Stimulated activated CD8-positive, alpha-beta memory T cell treated with anti-CD3 and anti-CD28 coated beads, Interleukin-15, amount 100 ng/mL, for 48 hours (primary cell): ENCODE results near the gene GUSB.
"Not testable (repeated sequence)": the region's sequence is repeated elsewhere in the genome, so short reads cannot be mapped to it uniquely, and the experiment has no call there.

Experiments used
- DNase-seq, 2 donors: peaks; one replicate each; pipeline ENCODE4 v3.0.0-alpha.2; 2020; ENCODE audit warnings: low read depth in 2 of 2

Gene GUSB

DNA sequence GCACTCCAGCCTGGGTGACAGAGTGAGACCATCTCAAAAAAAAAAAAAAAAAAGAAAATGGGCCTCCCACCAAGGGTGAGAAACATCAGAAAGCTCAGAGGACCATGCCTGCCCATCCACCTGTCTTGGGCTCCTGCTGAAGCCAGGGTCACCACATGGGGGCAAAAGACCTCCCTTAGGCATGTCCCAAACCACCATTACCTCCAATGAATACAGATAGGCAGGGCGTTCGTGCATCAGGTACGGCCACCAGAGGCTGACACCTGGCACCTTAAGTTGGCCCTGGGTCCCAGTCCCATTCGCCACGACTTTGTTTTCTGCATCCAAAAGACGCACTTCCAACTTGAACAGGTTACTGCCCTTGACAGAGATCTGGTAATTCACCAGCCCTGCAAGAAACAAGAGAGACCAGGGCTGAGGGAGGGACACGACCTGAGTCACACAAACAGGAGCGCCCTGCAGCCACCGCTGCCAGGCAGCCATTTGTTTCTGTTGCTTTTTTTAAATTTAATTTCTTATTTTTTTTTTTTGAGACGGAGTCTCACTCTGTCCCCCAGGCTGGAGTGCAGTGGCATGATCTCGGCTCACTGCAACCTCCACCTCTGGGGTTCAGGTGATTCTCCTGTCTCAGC is 6.1 kb downstream of the GUSB start:
- DNase-seq, result no peak

DNA sequence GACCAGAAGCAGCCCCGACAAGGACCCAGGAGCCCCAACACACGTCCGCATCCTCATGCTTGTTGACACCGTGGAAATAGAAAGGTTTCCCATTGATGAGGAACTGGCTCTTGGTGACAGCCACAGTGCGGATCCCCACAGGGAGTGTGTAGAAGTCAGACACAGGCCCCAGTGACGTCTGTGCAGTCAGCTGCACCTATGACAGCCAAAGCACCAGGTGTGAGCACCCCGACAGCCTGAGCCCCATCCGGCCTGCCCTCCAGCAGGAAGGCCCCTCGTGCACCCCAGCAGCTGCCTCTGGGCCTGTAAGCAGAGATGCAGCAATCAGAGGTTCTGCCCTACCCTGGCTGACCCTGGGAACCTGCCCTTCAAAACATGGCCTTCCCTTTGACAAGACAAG is 7.1 kb downstream of the GUSB start:
- no peak for DNase-seq

DNA sequence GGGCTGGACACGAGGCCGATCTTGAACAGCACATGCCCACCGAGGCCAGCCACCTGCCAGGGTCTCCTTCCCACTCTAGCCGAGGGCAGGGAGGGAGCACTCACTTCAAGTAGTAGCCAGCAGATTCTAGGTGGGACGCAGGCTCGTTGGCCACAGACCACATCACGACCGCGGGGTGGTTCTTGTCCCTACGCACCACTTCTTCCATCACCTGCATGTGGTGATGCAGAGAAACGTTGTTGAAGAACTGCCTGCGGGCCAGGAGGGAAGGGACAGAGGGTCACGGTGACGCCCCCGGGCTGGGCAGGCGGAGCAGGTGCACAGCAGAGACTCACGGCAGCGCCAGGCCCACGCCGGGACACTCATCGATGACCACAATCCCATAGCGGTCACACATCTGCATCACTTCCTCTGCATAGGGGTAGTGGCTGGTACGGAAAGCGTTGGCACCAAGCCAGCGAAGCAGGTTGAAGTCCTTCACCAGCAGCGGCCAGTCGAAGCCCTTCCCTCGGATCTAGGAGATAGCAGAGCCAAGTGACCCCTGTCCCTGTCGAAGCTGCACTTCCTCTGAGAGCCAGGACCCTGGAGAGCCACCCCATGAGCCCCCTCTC is 7.7 kb downstream of the GUSB start:
- DNase-seq, result no peak

DNA sequence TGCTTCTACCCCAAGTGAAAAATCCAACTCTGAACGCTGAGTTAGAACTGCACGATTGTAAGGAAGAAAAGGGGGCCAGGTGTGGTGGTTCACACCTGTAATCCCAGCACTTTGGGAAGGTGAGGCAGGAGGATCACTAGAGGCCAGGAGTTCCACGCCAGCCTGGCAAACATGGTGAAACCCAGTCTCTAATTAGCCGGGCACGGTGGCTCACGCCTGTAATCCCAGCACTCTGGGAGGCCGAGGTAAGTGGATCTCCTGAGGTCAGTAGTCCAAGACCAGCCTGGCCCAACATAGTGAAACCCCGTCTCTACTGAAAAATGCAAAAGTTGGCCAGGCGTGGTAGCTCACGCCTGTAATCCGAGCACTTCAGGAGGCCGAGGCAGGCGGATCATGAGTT is 9.0 kb downstream of the GUSB start:
- no peak for DNase-seq

DNA sequence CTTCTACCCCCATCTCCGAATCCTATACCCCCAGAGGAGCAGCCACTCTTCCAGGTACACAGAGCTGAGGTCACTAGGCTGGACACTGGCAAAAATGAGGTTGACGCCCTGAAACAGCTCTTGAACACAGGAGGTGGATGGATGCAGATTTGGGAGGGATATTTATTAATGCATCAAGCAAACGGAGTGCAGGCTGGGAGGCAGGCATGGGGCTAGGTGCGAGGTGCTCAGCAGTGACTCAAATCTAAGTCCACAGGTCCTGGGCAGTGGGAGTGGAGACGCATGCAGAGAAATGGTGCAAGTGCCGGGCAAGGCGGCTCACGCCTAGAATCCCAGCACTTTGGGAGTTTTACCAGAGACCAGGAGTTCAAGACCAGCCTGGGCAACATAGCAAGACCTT is 11.0 kb downstream of the GUSB start:
- no peak for DNase-seq

DNA sequence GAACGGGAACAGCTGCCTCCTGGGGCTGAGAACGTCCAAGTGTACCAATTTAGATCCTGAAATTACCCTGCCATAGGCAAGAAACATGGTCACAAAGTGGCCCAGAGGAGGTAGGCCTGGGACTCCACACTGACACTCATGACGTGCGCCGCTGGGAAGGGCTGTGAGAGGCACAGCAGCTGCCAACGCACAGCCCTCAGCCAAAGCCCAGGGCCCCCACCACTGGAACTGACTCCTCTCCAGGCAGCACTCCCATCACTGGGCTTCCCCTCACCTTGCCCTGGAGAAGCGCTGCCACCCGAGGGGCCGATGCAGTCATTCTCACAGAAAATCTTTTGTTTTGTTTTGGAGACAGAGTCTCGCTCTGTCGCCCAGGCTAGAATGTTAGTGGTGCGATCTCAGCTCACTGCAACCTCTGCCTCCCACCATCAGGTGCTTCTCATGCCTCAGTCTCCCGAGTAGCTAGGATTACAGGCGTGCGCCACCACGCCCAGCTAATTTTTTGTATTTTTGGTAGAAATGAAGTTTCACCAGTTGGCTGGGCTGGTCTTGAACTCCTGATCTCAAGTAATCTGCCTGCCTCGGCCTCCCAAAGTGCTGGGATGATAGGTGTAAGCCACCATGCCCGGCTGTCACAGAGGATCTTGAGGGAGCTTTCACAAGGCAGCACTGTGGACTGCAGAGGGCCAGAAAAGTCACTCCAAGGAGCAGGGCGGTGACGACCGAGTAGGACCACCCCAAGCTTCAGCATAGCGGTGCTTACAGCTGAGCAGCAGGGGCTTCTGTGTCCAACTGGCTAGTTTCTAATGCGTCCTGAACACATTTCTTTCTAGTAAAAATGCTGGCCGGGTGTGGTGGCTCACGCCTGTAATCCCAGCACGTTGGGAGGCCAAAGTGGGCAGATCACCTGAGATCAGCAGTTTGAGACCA is 13.5 kb downstream of the GUSB start:
- DNase-seq, result no peak

DNA sequence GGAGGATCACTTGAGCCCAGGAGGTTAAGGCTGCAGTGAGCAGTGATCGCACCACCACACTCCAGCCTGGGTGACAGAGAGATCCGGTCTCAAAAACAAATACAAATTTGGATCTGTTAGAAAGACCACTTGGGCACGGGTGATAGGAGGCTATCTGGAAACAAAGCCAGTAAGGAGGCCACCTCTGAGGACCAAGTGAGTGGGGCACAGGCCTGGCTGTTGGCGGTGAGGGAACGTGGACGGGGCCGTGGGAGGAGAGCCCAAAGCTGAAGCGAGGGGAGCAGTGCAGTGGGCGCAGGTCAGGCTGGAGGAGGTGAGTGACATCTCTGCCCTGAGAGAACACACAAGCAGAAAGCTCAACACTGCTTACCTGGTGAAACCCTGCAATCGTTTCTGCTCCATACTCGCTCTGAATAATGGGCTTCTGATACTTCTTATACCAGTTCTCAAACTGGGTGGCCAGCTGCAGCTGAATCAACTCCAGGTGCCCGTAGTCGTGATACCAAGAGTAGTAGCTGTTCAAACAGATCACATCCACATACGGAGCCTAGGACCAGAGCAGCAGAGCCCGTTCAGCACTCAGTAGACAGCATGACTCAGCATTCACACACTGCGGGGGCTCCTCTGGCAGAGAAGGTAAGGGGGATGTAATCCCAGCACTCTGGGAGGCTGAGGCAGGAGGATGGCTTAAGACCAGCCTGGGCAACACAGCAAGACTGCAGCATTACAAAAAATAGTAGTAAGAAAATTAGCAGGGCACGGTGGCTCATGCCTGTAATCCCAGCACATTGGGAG is 14.5 kb downstream of the GUSB start:
- no peak for DNase-seq

DNA sequence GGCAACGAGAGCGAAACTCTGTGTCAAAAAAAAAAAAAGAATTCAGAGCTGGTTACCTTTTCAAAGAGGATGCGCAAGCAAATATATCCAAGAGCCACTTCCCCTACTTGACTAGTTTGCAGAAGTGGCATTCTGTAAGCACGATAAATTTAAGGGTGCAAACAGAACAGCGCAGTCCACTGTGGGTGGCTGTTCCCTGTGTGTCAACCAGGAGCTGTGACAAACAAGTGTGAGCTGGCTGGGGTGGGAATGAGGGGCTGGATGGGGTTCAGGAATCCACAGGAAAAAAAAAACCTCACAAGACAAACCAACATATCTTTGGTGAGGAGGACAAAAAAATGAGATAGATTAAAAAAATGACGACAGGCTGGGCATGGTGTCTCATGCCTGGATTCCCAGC is 15.9 kb downstream of the GUSB start:
- no peak for DNase-seq

DNA sequence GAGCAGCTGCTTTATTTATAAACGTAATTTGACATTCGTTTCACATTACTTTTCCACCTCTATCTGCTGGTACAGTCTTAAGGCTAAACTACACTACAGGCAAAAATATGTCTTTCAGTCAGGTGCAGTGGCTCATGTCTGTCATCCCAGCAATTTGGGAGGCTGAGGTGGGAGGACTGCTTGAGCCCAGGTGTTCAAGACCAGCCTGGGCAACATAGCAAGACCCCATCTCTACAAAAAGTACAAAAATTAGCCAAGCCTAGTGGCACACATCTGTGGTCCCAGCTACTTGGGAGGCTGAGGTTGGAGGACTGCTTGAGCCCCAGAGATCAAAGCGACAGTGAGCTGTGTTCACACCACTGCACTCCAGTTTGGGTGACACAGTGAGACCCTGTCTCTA is 17.3 kb downstream of the GUSB start:
- not testable (repeated sequence) for DNase-seq

DNA sequence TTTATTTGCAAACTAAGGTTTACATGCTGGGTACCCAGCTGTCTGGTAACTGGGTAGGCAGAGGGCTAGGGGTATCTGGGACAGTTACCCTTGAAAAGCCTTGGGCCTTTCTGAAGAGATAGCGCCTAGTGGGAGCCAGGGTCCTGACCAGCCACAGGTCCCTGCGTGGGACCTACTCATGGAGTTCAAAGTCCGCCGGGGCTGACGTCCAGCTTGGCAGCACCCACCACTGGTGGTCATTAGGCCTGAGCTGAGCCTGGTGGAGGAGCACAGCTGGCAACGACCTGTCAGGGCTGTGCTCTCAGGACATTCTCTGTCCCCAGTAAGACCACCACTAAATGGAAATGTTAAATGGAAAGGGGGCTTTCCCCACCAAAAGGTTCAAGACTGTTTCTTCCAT is 20.0 kb downstream of the GUSB start:
- DNase-seq, result no peak

DNA sequence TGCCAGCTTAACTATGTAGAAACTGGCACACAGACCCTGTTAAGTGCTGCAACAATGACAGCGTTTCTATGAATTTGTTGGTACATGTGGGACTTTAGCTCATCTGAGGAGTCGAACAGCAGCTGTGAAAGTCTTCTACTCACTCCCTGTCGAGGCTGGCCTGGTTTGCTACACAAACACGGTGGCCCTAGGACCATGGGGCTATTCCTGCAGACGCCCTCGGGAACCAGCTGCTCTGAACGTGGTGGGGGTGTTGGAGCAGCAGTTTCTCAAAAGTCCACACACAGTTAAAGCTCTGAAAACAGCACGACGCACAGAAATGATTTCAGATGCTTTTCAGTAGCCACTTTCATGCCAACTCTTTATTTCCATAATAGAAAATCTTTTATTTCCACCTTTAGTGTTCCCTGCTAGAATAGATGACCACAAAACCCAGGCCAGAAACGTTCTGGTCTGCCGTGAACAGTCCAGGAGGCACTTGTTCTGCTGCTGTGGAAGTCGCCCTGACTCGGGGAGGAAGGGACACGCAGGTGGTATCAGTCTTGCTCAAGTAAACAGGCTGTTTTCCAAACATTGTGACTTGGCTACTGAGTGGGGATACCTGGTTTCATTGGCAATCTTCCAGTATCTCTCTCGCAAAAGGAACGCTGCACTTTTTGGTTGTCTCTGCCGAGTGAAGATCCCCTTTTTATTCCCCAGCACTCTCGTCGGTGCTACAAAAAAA is 21.5 kb downstream of the GUSB start:
- no peak for DNase-seq

DNA sequence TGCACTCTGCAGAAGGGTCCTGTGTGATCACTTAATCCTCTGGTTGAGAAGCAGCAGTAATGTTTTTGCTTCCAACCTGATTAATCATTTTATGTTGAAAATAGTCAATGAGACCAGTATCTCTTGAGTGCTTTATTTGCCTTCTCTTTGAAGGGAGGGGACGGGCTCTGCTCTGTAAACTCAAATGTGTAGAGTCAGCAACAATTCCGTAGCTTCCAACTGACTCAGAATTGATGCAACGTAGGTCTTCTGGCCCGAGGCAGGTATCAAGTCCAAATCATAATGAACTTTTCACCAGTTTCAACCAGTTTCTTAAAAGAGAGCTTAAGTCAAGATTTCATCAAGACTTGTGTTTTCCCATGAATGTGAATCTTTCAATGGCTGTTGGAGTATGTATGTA is 26.3 kb downstream of the GUSB start:
- no peak for DNase-seq

DNA sequence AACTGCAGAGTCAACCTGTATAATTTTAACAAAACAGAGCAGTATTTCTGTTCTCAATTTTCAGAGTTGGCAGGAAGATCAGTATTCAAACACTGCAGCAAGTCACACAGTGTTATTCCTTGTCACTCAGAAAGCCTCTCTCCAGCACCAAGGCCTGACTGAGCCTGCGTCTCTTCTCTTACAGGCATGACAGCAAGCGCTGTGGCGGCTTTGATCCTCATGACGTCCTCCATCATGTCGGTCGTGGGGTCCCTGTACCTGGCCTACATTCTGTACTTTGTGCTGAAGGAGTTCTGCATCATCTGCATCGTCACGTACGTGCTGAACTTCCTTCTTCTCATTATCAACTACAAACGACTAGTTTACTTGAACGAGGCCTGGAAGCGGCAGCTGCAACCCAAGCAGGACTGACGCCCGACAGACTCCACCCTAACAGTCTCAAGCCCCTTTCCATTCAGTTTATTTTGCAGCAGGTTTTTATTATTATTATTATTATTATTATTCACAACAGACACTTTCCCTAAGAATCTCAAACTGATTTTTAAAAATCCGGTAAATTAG is 28.0 kb downstream of the GUSB start:
- no peak for DNase-seq

DNA sequence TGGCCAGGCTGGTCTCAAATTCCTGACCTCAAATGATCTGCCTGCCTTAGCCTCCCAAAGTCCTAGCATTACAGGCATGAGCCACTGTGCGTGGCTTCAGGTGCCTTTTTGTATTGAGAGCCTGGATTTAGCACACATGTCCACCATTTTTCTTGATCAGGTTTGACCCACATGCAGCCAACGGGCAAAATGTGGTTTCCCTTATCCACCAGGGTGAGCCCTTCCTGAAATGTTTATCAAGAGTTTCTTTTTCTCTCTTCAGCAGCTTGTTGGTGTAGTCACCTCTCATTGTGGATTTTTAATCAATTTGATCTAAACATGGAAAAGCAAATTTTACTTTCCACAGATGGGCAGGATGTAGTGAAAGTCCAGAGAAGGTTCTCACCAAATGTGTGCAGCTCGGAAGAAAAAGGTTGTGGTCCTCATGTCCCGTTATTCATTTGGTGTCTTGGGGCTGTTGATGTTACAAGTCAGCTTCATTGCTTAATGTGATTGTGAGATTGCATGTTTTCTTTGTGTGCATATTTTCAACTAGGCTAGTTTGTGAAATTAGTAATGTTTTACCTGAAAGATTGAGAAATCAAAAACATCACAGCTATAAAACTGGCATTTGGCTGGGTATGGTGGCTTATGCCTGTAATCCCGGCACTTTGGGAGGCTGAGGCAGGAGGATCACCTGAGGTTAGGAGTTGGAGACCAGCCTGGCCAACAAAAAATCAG is 28.9 kb downstream of the GUSB start:
- DNase-seq, result no peak

DNA sequence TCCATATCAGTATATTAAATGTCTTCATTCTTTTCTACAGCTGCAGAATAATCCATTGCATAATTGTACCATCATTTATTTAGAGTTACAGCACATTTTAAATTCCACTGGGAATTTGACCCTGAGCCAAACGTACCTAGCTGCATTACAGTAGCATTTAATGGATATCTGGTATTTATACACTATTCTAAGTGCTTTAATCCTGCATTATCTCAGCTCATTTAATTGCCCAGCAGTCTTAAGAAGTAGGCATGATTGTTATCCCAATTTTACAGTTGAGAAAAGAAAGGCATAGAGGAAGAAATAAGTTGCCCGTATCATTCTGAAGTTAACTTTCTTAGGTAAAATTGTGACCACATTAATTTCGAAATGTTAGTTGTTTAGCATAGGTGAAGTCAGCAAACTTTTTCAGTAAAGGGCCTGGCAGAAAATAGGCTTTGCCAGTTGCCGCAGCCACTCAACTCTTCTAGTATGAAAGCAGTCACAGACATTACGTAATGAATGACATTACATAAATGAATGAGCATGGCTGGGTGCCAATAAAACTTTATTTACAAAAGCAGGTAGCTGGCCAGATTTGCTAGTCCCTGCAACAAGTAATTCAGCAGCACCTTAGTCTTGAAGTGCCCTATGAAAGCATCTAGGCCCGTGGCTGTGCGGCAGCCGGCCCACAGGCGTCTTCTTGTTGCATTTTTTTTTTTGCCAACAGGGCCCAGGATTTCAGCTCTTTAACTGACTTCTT is 30.0 kb downstream of the GUSB start:
- DNase-seq, result no peak

DNA sequence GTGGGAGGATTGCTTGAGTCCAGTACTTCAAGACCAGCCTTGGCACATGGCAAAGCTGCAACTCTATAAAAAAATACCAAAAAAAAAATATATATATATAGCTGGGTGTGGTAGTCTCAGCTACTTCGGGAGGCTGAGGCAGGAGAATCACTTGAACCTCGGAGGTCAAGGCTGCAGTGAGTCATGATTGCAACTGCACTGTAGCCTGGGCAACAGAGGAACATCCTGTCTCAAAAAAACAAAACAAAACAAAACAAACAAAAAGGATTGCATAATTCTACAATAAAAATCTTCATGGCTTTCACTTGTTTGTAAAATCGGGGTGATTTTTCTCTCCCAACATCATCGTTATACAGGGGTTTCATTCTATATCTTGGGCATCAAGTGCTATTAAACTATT is 35.1 kb downstream of the GUSB start:
- DNase-seq, result no peak

DNA sequence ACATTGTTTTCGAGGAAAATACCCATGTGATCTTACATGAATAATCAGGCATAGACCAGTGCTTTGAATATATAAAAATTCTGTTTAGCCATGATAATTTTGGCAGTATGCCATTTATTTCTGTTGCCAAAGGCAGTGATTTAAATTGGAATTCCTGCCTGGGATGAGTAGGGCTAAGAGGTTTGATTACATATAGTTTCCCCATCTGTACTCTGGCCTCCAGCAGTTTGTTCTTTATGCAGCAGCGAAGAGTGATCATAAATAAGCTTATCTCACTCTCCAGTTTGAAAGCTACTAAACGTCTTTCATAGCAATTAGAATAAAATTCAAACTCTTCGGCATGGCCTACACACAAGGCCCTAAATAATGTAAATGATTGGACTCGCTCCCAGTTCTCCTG is 36.2 kb downstream of the GUSB start:
- not testable (repeated sequence) for DNase-seq

DNA sequence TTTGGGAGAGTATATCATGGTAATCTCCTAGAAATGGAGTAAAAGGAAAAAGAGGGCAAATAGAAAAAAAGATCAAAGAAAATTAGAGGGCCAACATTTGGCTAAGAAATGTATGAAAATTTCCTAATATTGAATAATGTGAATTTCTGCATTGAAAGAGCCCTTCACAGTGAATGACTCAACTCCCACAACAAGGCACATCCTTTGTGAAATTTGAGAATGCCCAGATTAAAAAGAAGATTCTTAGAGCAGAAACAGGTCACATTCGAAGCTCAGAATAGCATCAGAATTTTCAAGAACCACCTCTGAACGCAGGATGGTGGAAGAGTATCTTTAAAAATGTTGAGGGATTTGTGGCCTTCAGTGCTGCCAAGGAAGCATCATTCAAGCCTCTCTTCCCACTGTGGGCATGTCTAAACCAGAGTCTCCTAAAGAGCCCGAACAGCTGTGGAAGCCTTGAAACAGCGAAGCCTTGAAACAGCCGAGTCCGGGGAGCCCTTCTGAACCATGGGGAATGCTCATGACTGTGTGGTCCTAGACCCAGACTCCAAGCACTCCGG is 43.6 kb downstream of the GUSB start:
- DNase-seq, result no peak

DNA sequence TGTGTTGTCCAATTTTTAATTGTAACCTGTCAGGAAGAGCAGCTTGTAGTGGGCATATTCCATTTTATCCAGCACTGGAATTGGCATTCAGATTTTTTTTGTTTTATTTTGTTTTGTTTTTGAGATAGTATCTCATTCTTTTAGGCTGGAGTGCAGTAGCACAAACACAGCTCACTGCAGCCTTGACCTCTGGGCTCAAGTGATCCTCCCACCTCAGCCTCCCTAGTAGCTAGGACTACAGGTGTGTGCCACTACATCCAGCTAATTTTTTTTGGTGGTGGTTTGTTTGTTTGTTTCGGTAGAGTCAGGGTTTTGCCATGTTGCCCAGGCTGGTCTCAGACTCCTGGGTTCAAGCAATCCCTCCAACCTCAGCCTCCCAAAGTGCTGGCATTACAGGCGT is 44.7 kb downstream of the GUSB start:
- DNase-seq, result no peak
